GM23338 (cell line): ENCODE results near the gene UBE2Z.

ENCODE experiments used
- CREB1 ChIP-seq: fragments of 250-450 bp; sonication (Bioruptor Pico); IDR thresholded peaks from 2 replicates; pipeline ENCODE4 v1.5.0; 2020; ENCODE audit warnings: low read depth, mild to moderate bottlenecking, moderate library complexity
- CTCF ChIP-seq, 2 experiments: fragments of 200-600 bp in 1 of 2; sonication (generic) in 1 of 2; conservative IDR thresholded peaks; 2 replicates each; pipeline versions ENCODE4 v1.5.1 to v1.6.1; 2016 to 2017; ENCODE audit warnings: antibody characterized with exemption in 2 of 2, low read depth in 2 of 2, mild to moderate bottlenecking in 2 of 2, moderate library complexity in 1 of 2
- ETS1 ChIP-seq: IDR thresholded peaks from 2 replicates; pipeline ENCODE4 v1.6.1; 2016; ENCODE audit warnings: antibody characterized with exemption
- EZH2 ChIP-seq: fragments of 200-600 bp; sonication (generic); IDR thresholded peaks from one replicate; pipeline ENCODE4 v1.8.0; 2017; ENCODE audit warnings: antibody characterized with exemption, mild to moderate bottlenecking, low read depth; ENCODE audit not compliant: unreplicated experiment
- EZH2phosphoT487 ChIP-seq: fragments of 200-600 bp; sonication (generic); IDR thresholded peaks from one replicate; pipeline ENCODE4 v1.8.1; 2018; ENCODE audit warnings: antibody characterized with exemption; ENCODE audit not compliant: unreplicated experiment
- JUNB ChIP-seq: IDR thresholded peaks from one replicate; pipeline ENCODE4 v1.6.1; 2016; ENCODE audit warnings: antibody characterized with exemption; ENCODE audit not compliant: unreplicated experiment
- POLR2AphosphoS5 ChIP-seq: IDR thresholded peaks from 2 replicates; pipeline ENCODE4 v1.6.1; 2016; ENCODE audit warnings: antibody characterized with exemption, low read depth
- REST ChIP-seq: IDR thresholded peaks from one replicate; pipeline ENCODE4 v1.6.1; 2018; ENCODE audit warnings: antibody characterized with exemption; ENCODE audit not compliant: unreplicated experiment

- TF ChIP-seq CTCF (conservative IDR thresholded peaks at IDR 0.05; ENCODE audit: low read depth in 2 of 2) (no peak), CREB1 (CRISPR knock-in tag) (no peak), JUNB (no peak), EZH2phosphoT487 (no peak), EZH2 (no peak), POLR2AphosphoS5 (no peak), ETS1 (no peak), REST (no peak)
These were observed 36.5 kb upstream of the UBE2Z start for GRCh38 chr17:48871551-48872351.
